Measurements from ENCODE around the gene DRD4.

Gene DRD4

DNA sequence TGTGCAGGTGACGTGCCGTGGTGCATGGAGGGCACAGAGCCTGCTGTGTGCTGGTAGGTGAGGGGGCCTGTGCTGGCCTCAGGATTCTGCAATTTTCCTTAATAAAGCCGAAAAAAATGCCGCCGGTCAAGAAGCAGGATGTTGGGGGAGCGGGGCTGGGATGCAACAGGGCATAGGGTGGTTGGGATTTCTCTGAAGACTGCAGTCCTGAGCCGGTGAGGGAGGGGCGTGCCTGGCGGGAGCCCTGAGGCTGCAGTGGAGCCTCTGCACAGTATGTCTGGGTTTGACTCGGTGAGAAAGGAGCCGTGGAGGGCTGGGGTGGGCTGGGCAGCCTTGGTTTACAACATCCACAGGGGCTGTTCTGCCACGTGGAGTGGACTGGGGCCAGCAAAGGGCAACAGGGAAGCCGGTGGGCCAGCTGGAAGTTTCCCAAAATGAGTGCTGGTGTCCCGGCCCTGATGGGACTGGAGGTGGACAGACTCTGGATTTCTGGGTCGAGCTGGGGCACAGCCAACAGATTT lies 13.7 kb upstream of the DRD4 start:
- DNase-seq = no peak

DNA sequence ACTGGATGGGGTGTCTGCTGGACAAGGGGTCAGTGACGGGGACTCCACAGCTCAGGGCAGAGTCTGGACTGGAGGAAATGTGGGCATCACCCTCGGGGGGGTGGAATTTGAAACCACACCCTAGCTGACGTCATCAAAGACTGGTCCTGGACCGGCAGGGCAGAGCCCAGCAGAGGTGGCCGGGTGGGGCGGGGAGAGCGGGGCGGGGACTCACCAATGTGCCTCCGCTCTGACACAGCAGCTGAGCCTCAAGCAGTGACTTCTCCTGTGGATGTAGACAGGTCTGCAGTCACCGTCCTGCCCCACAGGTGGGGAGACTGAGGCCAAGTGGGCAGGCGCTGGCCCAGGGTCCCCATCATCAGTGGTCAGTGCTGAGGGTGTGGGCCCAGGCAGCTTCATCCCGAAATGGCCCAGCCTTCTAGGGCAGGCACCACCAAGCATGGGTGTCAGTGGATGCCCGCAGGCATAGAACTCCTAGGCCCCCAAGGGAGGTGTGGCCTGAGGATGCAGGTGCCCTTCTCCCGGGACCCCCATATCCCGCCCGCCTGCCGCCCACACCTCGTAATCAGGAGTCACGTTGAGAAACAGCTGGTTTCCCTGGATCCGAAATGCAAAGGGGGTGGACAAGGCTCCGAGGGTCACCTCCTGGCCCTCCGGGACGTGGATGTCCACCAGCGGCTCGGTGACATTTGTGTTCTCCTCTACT lies 12.9 kb upstream of the DRD4 start:
- DNase-seq = peak; percentile 22

GRCh38 chr11:624705-625635 lies 12.1 kb upstream of the DRD4 start, which contains the start of gene CDHR5:
CDHR5 (minus strand) TSS chr11:624955; CDS start chr11:624902, 53 bp downstream.
- DNase-seq = no peak

DNA sequence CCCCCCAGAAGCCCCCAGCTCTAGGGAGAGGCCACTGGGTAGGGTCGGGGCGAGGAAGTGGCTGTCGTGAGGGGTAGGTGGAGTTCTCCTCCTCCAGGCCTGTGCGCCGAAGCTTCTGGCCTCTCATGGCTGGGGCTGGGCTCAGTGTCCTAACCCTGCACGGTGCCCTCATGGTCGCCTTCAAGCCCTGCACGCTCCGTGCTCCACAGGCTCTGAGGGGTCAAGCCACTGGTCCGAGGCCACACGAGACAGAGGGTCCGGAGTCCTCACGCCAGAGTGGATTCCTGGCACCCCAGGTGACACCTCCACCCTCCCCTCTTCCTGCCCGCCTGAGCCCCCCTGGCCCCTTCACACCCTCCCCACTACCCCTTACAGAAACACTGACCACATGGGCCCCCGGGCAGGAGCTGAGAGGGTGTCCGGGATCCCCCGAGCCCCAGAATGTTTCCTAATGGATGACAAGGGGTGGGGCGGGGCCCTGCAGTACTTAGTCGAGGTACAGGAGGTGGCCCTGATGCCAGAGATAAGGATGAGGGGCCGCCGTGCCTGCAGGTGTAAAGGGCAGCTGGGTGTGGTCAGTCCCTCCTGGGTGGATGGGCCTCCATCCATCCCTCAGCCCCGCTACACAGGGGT lies 11.3 kb upstream of the DRD4 start:
- no peak for DNase-seq

DNA sequence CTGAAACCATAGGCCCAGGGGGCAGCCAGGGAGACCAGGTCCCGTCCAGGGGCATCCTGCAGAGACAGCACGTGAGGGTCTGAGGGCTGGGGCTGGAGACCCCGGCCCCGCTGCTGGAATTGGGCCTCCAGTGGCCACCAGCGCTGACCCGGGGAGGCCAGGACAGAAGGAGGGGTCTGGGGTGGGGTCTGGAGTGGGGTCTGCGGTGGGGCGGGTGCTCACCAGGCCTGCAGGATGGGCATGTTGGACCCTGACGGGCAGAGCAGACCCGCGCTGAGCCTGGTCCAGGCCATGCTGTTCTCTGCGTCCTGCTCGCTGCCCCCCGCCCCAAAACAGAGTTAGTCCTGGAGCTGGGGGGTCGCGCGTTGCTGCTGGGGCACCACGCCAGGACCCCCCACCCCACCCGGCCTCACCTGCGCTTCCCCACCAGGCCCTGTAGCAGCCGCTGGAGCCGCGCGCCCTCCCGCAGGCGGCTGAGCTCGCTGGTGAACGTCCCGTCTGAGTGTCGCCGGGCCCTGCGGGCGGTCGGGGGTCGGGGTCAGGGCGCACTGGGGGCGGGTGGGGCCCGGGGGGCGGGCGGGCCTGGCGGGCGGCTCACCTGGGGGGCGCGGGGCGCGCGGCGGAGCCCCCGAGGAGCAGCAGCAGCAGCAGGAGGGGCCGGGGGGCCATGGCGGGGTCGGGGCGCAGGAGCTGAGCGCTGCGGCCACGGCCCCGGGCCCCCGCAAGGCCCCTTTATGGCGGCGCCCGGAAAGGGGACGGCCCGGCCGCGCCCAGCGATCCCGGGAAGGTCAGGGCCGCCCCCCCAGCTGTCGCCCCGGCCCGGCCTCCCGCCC lies 10.4 kb upstream of the DRD4 start, which contains the start of gene SCT:
Gene SCT (minus strand): TSS at position 707 of the 833 bp plus-strand sequence. CDS start 38 bp downstream, at position 669.
- no peak for DNase-seq

GRCh38 chr11:627308-627576 lies 9.8 kb upstream of the DRD4 start:
- no peak for DNase-seq

- DNase-seq = no peak
Measured at GRCh38 chr11:628056-628455, 9.0 kb upstream of the DRD4 start.

DNA sequence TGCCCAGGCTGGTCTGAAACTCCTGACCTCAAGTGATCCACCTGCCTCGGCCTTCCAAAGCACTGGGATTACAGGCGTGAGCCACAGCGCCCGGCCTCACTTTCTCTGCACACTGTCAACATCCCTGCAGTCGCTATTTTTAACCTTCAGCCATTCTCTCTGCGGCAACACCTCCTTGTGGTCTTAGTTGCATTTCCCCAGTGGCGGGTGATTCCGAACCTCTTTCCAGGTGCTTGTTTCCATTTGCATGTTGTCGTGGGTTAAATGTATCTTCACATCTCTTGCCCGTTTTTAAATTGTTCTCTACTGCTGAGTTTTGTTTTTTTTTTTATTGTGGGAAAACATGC lies 7.9 kb upstream of the DRD4 start:
- no peak for DNase-seq

GRCh38 chr11:630871-631270 lies 6.2 kb upstream of the DRD4 start:
- no peak for DNase-seq

DNA sequence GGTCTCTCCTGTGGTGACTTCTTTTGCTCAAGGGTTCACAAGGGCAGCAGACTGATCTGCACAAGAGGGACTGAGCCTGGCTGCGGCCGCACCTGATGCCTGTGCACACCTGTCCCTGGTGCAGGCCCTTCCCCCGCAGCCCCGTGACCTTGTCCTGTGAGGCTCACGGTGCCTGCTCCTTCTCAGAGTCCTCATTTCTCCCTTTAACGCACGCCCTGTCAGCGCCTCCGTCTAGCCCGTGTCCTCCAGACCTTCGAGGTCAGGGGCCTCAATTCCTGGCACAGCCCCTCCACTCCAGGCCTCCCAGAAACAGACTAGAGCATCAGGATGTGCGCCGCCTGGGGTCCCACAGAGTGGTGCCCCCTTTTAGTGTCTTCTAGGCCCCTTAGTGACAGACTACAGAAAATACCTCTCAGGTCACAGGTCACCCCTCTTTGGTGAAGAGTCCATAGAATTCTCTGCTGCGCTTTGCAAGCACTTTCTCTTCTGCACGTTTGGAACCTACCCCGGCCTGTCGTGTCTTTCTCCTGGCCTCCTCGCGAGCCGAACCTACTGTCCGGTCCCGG lies 1.0 kb upstream of the DRD4 start:
- no peak for DNase-seq

DNA sequence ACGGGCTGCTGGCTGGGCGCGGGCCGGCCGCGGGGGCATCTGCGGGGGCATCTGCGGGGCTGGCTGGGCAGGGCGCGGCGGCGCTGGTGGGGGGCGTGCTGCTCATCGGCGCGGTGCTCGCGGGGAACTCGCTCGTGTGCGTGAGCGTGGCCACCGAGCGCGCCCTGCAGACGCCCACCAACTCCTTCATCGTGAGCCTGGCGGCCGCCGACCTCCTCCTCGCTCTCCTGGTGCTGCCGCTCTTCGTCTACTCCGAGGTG lies 194 bp downstream of the DRD4 start:
- DNase-seq = no peak

GRCh38 chr11:637593-638521 lies 788 bp downstream of the DRD4 start:
- DNase-seq = no peak

GRCh38 chr11:638631-639331 lies 1.7 kb downstream of the DRD4 start:
- peak; percentile 50 for DNase-seq

DNA sequence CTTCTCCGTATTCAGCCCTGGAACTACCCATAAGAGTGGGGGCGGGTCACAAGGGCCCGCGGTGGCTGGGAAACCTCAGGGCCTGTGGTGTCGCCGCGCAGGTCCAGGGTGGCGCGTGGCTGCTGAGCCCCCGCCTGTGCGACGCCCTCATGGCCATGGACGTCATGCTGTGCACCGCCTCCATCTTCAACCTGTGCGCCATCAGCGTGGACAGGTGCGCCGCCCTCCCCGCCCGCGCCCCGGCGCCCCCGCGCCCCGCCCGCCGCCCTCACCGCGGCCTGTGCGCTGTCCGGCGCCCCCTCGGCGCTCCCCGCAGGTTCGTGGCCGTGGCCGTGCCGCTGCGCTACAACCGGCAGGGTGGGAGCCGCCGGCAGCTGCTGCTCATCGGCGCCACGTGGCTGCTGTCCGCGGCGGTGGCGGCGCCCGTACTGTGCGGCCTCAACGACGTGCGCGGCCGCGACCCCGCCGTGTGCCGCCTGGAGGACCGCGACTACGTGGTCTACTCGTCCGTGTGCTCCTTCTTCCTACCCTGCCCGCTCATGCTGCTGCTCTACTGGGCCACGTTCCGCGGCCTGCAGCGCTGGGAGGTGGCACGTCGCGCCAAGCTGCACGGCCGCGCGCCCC lies 2.4 kb downstream of the DRD4 start:
- no peak for DNase-seq

DNA sequence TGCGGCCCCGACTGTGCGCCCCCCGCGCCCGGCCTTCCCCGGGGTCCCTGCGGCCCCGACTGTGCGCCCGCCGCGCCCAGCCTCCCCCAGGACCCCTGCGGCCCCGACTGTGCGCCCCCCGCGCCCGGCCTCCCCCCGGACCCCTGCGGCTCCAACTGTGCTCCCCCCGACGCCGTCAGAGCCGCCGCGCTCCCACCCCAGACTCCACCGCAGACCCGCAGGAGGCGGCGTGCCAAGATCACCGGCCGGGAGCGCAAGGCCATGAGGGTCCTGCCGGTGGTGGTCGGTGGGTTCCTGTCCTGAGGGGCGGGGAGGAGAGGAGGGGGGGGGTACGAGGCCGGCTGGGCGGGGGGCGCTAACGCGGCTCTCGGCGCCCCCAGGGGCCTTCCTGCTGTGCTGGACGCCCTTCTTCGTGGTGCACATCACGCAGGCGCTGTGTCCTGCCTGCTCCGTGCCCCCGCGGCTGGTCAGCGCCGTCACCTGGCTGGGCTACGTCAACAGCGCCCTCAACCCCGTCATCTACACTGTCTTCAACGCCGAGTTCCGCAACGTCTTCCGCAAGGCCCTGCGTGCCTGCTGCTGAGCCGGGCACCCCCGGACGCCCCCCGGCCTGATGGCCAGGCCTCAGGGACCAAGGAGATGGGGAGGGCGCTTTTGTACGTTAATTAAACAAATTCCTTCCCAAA lies 3.1 kb downstream of the DRD4 start:
- DNase-seq = no peak

GRCh38 chr11:641806-642370 lies 4.8 kb downstream of the DRD4 start:
- no peak for DNase-seq

DNA sequence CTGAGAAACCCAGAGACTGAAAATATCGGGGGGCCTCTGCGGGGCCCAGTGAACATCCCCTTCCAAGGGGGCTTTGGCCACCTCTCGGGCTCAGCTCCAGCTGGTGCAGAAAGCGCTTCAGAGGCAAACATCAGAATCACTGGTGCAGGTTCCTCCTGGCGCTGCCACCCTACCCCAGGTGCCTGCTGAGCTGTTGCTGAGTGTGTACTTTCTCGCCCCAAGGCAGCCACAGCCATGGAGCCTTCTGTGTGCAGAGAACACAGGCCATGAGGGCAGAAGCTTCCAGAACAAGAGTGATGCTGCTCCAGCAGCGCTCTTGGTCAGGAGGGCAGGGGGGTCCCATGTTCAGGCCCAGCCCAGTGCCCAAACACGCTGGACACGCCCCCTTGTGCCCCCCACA lies 6.3 kb downstream of the DRD4 start:
- DNase-seq = no peak

DNA sequence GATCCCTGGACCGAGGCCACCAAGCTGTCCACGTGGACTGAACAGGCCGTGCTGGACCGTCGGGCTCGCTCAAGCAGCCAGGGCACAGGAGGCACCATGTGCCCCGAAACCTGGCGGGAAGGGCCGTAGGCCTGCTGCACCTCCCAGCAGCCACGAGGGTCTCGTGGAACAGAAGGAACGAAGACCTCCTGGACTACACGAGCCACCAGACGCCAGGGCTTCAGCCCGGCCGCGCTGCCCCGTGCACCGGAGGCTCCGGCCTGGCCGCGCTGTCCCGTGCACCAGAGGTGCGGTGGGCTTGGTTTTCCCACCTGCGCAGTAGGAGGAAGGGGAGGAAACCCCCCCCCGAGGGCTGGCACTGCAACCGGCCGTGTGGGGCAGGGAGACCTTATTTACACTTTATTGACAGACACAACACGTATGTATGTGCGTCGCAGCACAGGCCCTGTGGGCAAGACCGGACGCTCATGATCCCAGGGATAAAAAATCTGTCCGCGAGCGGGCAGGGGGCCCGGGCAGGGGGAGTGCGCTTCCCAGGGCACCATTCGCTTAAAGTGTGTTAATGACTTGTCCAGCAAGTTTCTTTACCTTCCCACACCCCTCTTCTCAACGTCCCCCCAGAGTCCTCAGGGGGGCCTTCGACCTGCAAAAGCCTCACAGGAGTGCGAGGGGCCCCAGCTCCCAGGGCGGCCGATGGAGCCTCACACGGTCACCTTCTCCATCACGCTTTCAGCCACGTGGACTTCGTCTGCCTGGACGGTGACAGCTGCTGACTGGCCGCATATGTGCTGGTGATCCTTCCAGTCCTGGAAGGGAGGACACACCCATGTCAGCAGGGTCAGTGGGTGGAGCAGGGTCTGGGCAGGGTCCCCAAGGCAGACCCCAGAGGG lies 7.0 kb downstream of the DRD4 start:
- no peak for DNase-seq

Data from fibroblast of skin of scalp (primary cell).